Fibroblast of peridontal ligament (primary cell): ENCODE data around the gene FLYWCH2.
"Not testable (repeated sequence)": the region's sequence is repeated elsewhere in the genome, so short reads cannot be mapped to it uniquely, and the experiment has no call there.

ENCODE experiments used
- DNase-seq: peaks from one replicate; pipeline ENCODE4 v3.0.0-alpha.2; 2010; ENCODE audit errors: extremely low read depth

Gene FLYWCH2

GRCh38 chr16:2912330-2913199, 29.6 kb downstream of the FLYWCH2 start:
- DNase-seq, result peak; percentile 82

GRCh38 chr16:2913603-2914002, 30.6 kb downstream of the FLYWCH2 start:
- DNase-seq, result no peak

DNA sequence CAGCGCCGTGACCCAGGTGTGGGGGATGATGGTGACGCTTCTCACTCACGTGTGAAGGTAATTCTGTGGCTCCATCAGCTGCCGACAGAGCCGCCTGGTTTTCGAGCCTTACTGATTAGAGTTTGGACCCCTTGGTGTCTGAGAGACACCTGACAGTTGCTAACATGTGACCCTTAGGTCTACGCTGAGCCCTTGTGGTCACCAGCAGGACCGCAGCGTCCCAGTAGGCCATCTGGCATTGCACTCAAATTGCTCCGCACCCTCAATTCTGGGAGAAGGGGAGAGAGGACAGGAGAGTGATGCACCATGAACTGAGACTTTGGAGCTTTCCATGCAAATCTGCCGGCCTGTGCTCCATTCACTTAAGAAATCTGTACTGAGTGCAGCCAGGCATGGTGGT, 31.2 kb downstream of the FLYWCH2 start:
- DNase-seq, result no peak

GRCh38 chr16:2915196-2915929, 32.3 kb downstream of the FLYWCH2 start:
- peak; percentile 25 for DNase-seq

DNA sequence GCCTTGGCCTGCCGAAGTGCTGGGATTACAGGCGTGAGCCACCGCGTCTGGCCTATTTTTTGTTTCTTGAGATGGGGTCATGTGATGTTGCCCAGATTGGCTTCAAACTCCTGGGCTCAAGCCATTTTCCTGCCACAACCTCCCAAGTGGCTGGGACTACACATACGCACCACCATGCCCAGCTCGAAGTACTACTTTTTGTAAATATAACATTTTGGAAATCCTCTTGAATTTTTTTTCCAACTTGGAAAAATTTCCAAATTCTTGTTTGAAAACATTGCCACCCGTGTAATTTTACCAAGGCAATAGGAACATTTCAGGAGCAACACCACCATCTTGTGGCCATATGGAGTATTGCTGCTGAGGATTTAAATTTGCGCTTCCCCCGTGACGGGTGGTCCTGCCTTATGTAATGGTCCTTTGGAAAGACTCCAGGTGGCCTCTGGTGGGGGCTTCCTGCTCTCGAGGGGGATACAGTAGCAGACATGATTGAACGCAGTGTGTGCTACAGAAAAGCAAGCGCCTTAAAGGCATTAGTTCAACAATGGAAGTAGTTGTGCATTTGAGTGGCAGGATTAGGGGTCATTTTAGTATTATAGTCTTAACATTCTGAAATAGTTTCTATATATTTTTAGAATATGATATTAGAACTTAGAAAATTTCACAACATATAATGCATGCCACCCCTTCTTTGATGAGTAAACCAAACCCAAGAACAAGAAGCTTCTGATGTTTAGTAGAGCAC, 36.7 kb downstream of the FLYWCH2 start:
- DNase-seq, result peak; percentile 93

DNA sequence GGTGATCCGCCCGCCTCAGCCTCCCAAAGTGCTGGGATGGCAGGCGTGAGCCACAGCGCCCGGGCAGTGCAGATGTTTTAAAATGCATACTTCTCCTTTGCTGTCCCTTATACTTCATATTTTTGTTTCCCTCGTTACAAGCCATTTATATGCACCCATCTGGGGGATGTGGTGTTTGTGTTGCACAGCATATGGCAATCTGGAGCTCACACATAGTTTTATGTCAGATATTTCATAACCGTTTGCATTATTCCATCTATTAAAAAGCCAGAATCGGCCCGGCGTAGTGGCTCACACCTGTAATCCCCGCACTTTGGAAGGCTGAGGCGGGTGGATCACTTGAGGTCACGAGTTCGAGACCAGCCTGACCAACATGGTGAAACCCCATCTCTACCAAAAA, 40.5 kb downstream of the FLYWCH2 start:
- DNase-seq, result no peak

GRCh38 chr16:2924901-2925755, 42.1 kb downstream of the FLYWCH2 start:
- DNase-seq, result no peak

DNA sequence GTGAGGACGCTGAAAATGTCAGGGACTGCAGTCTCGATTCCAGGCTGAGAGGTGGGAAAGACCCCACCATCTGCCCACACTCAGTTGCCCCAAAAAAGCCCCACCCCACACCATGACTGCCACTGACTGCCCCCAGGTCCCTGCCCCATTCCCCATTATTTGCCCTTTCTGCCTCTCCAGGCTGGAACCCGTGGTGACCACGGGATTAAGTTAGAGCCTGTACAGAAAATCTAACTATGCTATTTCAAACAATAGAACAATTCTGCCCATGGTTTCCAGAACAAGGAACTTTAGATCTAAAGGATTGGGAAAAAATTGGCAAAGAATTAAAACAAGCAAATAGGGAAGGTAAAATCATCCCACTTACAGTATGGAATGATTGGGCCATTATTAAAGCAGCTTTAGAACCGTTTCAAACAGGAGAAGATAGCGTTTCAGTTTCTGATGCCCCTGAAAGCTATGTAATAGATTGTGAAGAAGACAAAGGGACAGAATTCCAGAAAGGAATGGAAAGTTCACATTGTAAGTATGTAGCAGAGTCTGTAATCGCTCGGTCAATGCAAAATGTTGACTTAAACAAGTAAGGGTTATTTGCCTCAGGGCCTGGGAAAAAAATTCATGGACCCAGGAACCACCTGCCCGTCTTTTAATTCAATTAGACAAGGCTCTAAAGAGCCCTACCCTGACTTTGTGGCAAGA, 43.1 kb downstream of the FLYWCH2 start:
- DNase-seq, result no peak

- no peak for DNase-seq
Measured at GRCh38 chr16:2926650-2926999, 43.6 kb downstream of the FLYWCH2 start.

- peak; percentile 91 for DNase-seq
Measured at GRCh38 chr16:2927010-2927646, 44.1 kb downstream of the FLYWCH2 start.

GRCh38 chr16:2928151-2928550, 45.1 kb downstream of the FLYWCH2 start:
- not testable (repeated sequence) for DNase-seq

DNA sequence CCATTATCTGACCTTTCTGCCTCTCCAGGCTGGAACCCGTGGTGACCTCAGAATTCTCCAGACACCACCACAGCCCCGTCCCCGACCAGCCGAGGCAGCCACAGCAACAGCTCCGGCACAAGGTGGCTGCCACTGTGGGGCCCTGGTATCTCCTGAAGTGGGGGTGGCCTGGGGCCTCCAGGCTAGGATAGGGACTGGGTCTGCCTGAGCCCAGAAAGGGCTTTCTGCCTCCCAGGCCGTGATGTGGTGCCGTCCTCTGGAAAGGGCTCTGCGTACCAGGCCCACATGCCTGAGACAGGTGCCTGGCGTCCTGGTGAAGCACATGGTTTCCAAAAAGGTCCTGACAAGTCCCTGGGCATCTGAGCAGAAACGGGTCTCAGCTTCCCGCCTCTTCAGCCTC, 45.8 kb downstream of the FLYWCH2 start:
- no peak for DNase-seq

- DNase-seq, result no peak
Measured at GRCh38 chr16:2929693-2930092, 46.7 kb downstream of the FLYWCH2 start.

DNA sequence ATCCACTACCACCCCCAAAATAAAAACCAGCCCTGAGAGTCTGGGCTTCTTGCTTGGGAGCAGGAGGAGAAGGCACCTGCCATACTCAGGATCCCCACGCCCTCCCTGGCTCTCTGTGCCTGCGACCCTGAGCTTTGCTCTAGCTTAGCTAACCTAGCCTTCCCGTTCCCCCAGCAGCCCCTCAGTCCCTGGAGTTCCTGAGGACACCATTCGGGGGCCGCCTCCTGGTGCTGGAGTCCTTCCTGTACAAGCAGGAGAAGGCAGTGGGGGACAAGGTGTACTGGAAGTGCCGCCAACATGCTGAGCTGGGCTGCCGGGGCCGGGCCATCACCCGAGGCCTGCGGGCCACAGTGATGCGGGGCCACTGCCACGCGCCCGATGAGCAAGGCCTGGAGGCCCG, 47.2 kb downstream of the FLYWCH2 start:
- no peak for DNase-seq

DNA sequence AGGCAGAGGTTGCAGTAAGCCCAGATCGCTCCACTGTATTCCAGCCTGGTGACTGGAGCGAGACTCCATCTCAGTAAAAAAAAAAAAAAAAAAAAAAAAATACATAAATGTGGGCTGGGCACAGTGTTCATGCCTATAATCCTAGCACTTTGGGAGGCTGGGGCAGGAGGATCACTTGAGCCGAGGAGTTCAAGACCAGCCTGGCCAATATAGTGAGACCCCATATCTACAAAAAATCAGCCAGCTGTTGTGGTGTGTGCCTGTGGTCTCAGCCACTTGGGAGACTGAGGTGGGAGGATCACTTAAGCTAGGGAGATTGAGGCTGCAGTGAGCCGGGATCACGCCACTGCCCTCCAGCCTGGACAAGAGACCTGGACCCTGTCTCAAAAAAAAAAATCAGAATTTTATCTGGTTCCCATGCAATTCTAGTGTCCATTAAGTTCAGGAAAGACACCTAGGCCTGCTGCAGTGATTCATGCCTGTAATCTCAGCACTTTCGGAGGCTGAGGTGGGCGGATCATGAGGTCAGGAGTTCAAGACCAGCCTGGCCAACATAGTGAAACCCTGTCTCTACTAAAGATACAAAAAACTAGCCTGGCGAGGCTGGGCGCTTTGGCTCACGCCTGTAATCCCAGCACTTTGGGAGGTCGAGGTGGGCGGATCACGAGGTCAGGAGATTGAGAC, 48.4 kb downstream of the FLYWCH2 start:
- not testable (repeated sequence) for DNase-seq

- DNase-seq, result no peak
Measured at GRCh38 chr16:2933136-2933535, 50.1 kb downstream of the FLYWCH2 start.

DNA sequence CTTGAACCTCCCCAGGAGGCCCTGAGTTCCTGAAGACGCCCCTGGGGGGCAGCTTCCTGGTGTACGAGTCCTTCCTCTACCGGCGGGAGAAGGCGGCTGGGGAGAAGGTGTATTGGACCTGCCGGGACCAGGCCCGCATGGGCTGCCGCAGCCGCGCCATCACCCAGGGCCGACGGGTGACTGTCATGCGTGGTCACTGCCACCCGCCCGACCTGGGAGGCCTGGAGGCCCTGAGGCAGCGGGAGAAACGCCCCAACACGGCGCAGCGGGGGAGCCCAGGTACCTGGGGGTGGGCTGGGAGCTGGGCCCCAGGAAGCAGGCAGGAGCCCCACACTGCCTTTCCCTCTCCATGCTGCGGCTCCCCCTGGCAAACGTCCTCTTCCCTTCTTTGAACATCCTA, 50.7 kb downstream of the FLYWCH2 start:
- DNase-seq, result no peak

- DNase-seq, result no peak
Measured at GRCh38 chr16:2934450-2934849, 51.4 kb downstream of the FLYWCH2 start.

- DNase-seq, result no peak
Measured at GRCh38 chr16:2936436-2937011, 53.5 kb downstream of the FLYWCH2 start.
